ENCODE data around the gene CORO1A.

GRCh38 chr16:30184891-30185682, 1.7 kb downstream of the CORO1A start:
- TF ChIP-seq CTCF (IDR thresholded peaks at IDR 0.05; ENCODE audit: poor library complexity) (no peak), EZH2 (IDR thresholded peaks at IDR 0.05; ENCODE audit: borderline replicate concordance) (no peak), EZH2phosphoT487 (IDR thresholded peaks at IDR 0.05; ENCODE audit: low read depth, severe bottlenecking, unreplicated experiment) (no peak)
